HEK293 (cell line): ENCODE data around the gene SFXN1.
A peak's percentile ranks its signal among the peaks of the same experiment; 100 is the strongest.

Source experiments
- CTCF ChIA-PET: fragments of 350-600 bp; formaldehyde crosslinking; extraction: SDS; loops from one replicate; lab custom pipeline; 2021; ENCODE audit warnings: antibody characterized with exemption; lab: Yijun Ruan, JAX
- POLR2A ChIA-PET: fragments of 300-600 bp; formaldehyde crosslinking; extraction: SDS; loops from one replicate; lab custom pipeline; 2020; ENCODE audit warnings: antibody characterized with exemption, inconsistent platforms; lab: Yijun Ruan, JAX
- H3K27ac ChIP-seq: fragments of 200-500 bp; sonication (Bioruptor generic); 2 replicates; pipeline ENCODE4 v1.5.1; 2014; ENCODE audit warnings: low read depth, low read length, control low read depth, inconsistent platforms; ENCODE audit errors: extremely low read depth
- H3K36me3 ChIP-seq, 2 experiments: fragments of 200-500 bp in 1 of 2; sonication (Bioruptor generic) in 1 of 2; 1 replicate in 1 of 2; 2 replicates in 1 of 2; pipeline ENCODE4 v1.5.1; 2014 to 2017; ENCODE audit warnings: inconsistent platforms in 2 of 2, low read length in 2 of 2; ENCODE audit not compliant: control insufficient read depth in 2 of 2, insufficient read depth in 1 of 2
- H3K4me1 ChIP-seq: fragments of 200-500 bp; sonication (Bioruptor generic); 2 replicates; pipeline ENCODE4 v1.5.1; 2014; ENCODE audit warnings: mild to moderate bottlenecking, low read length, inconsistent platforms; ENCODE audit not compliant: control insufficient read depth, insufficient read depth
- H3K4me3 ChIP-seq: 2 replicates; pipeline ENCODE4 v1.5.1; 2011; ENCODE audit warnings: low read depth, mild to moderate bottlenecking, control low read depth, low read length, moderate library complexity
- H3K9me3 ChIP-seq: fragments of 200-500 bp; sonication (Bioruptor generic); 2 replicates; pipeline ENCODE4 v1.5.1; 2014; ENCODE audit warnings: low read depth, low read length, inconsistent platforms; ENCODE audit not compliant: control insufficient read depth, insufficient read depth
- EGR2 ChIP-seq: fragments of 450-650 bp; formaldehyde crosslinking; IDR thresholded peaks from 2 replicates; pipeline ENCODE4 v1.5.1; 2016; ENCODE audit warnings: low read depth, missing biosample characterization, missing genetic modification characterization
- FEZF1 ChIP-seq: fragments of 450-650 bp; formaldehyde crosslinking; IDR thresholded peaks from 2 replicates; pipeline ENCODE4 v1.5.1; 2016; ENCODE audit warnings: missing biosample characterization, missing genetic modification characterization
- GFI1B ChIP-seq: fragments of 450-650 bp; formaldehyde crosslinking; IDR thresholded peaks from 2 replicates; pipeline ENCODE4 v1.5.1; 2016; ENCODE audit warnings: missing biosample characterization, missing genetic modification characterization
- OSR2 ChIP-seq: fragments of 450-650 bp; formaldehyde crosslinking; IDR thresholded peaks from 2 replicates; pipeline ENCODE4 v1.5.1; 2016; ENCODE audit warnings: missing biosample characterization, missing genetic modification characterization
- PRDM1 ChIP-seq: fragments of 450-650 bp; formaldehyde crosslinking; IDR thresholded peaks from 2 replicates; pipeline ENCODE4; 2016; ENCODE audit warnings: missing biosample characterization, missing genetic modification characterization
- SP3 ChIP-seq: fragments of 450-650 bp; formaldehyde crosslinking; IDR thresholded peaks from 2 replicates; pipeline ENCODE4 v1.5.1; 2016; ENCODE audit warnings: missing biosample characterization, missing genetic modification characterization
- TSHZ1 ChIP-seq: fragments of 450-650 bp; formaldehyde crosslinking; IDR thresholded peaks from 2 replicates; pipeline ENCODE4 v1.5.1; 2016; ENCODE audit warnings: missing biosample characterization, missing genetic modification characterization, borderline replicate concordance
- YY1 ChIP-seq: fragments of 450-650 bp; formaldehyde crosslinking; IDR thresholded peaks from 2 replicates; pipeline ENCODE4 v1.5.1; 2018; ENCODE audit warnings: missing biosample characterization, missing genetic modification characterization
- YY2 ChIP-seq: fragments of 450-650 bp; formaldehyde crosslinking; IDR thresholded peaks from 2 replicates; pipeline ENCODE4 v1.5.1; 2016; ENCODE audit warnings: missing biosample characterization, missing genetic modification characterization
- ZBTB20 ChIP-seq: fragments of 450-650 bp; formaldehyde crosslinking; IDR thresholded peaks from 2 replicates; pipeline ENCODE4 v1.5.1; 2016; ENCODE audit warnings: missing biosample characterization, missing genetic modification characterization
- ZFP41 ChIP-seq: fragments of 450-650 bp; formaldehyde crosslinking; IDR thresholded peaks from 2 replicates; pipeline ENCODE4 v1.5.1; 2016; ENCODE audit warnings: missing biosample characterization, missing genetic modification characterization, borderline replicate concordance
- ZNF146 ChIP-seq: fragments of 450-650 bp; formaldehyde crosslinking; IDR thresholded peaks from 2 replicates; pipeline ENCODE4 v1.5.1; 2016; ENCODE audit warnings: missing biosample characterization, missing genetic modification characterization
- ZNF214 ChIP-seq: fragments of 450-650 bp; formaldehyde crosslinking; IDR thresholded peaks from 2 replicates; pipeline ENCODE4 v1.5.1; 2017; ENCODE audit warnings: missing biosample characterization, mild to moderate bottlenecking, missing genetic modification characterization, borderline replicate concordance
- ZNF223 ChIP-seq: fragments of 450-650 bp; formaldehyde crosslinking; IDR thresholded peaks from 2 replicates; pipeline ENCODE4 v1.5.1; 2016; ENCODE audit warnings: missing biosample characterization, missing genetic modification characterization
- ZNF239 ChIP-seq: fragments of 450-650 bp; formaldehyde crosslinking; IDR thresholded peaks from 2 replicates; pipeline ENCODE4 v1.5.1; 2016; ENCODE audit warnings: missing biosample characterization, missing genetic modification characterization
- ZNF248 ChIP-seq: fragments of 450-650 bp; formaldehyde crosslinking; IDR thresholded peaks from 2 replicates; pipeline ENCODE4 v1.5.1; 2017; ENCODE audit warnings: missing biosample characterization, missing genetic modification characterization
- ZNF416 ChIP-seq: fragments of 450-650 bp; formaldehyde crosslinking; IDR thresholded peaks from 2 replicates; pipeline ENCODE4 v1.5.1; 2016; ENCODE audit warnings: missing biosample characterization, missing genetic modification characterization
- ZNF514 ChIP-seq: fragments of 450-650 bp; formaldehyde crosslinking; IDR thresholded peaks from 2 replicates; pipeline ENCODE4 v1.5.1; 2016; ENCODE audit warnings: missing biosample characterization, missing genetic modification characterization
- ZNF701 ChIP-seq: fragments of 450-650 bp; formaldehyde crosslinking; IDR thresholded peaks from 2 replicates; pipeline ENCODE4 v1.5.1; 2016; ENCODE audit warnings: missing biosample characterization, missing genetic modification characterization
- TF ChIP-seq, protein P1 (sequence below): fragments of 450-650 bp; formaldehyde crosslinking; IDR thresholded peaks from 2 replicates; pipeline ENCODE4 v1.5.1; 2017; ENCODE audit warnings: missing biosample characterization, mild to moderate bottlenecking, missing genetic modification characterization, moderate library complexity
- TF ChIP-seq, protein P2 (sequence below): fragments of 450-650 bp; formaldehyde crosslinking; IDR thresholded peaks from 2 replicates; pipeline ENCODE4 v1.5.1; 2017; ENCODE audit warnings: missing biosample characterization, missing genetic modification characterization
- TF ChIP-seq, protein P3 (sequence below): fragments of 450-650 bp; formaldehyde crosslinking; IDR thresholded peaks from 2 replicates; pipeline ENCODE4 v1.5.1; 2016; ENCODE audit warnings: missing biosample characterization, missing genetic modification characterization

The SFXN1 gene

GRCh38 chr5:175464942-175465233 lies 13.5 kb upstream of the SFXN1 start:
- TF ChIP-seq, protein P1, sequence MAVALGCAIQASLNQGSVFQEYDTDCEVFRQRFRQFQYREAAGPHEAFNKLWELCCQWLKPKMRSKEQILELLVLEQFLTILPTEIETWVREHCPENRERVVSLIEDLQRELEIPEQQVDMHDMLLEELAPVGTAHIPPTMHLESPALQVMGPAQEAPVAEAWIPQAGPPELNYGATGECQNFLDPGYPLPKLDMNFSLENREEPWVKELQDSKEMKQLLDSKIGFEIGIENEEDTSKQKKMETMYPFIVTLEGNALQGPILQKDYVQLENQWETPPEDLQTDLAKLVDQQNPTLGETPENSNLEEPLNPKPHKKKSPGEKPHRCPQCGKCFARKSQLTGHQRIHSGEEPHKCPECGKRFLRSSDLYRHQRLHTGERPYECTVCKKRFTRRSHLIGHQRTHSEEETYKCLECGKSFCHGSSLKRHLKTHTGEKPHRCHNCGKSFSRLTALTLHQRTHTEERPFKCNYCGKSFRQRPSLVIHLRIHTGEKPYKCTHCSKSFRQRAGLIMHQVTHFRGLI (tag by site-specific recombination), result no peak
- TF ChIP-seq ZNF214 (tag by site-specific recombination), result no peak
- TF ChIP-seq ZNF248 (tag by site-specific recombination), result no peak
- TF ChIP-seq, protein P2, sequence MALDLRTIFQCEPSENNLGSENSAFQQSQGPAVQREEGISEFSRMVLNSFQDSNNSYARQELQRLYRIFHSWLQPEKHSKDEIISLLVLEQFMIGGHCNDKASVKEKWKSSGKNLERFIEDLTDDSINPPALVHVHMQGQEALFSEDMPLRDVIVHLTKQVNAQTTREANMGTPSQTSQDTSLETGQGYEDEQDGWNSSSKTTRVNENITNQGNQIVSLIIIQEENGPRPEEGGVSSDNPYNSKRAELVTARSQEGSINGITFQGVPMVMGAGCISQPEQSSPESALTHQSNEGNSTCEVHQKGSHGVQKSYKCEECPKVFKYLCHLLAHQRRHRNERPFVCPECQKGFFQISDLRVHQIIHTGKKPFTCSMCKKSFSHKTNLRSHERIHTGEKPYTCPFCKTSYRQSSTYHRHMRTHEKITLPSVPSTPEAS (tag by site-specific recombination), result no peak
- TF ChIP-seq TSHZ1 (tag by site-specific recombination), result no peak
- no peak for TF ChIP-seq EGR2 (tag by site-specific recombination)
- no peak for TF ChIP-seq ZFP41
- TF ChIP-seq OSR2, result no peak
- no peak for TF ChIP-seq ZNF416 (tag by site-specific recombination)
- no peak for TF ChIP-seq ZBTB20 (tag by site-specific recombination)
- no peak for TF ChIP-seq ZNF223
- TF ChIP-seq ZNF701 (tag by site-specific recombination), result no peak
- TF ChIP-seq, protein P3, sequence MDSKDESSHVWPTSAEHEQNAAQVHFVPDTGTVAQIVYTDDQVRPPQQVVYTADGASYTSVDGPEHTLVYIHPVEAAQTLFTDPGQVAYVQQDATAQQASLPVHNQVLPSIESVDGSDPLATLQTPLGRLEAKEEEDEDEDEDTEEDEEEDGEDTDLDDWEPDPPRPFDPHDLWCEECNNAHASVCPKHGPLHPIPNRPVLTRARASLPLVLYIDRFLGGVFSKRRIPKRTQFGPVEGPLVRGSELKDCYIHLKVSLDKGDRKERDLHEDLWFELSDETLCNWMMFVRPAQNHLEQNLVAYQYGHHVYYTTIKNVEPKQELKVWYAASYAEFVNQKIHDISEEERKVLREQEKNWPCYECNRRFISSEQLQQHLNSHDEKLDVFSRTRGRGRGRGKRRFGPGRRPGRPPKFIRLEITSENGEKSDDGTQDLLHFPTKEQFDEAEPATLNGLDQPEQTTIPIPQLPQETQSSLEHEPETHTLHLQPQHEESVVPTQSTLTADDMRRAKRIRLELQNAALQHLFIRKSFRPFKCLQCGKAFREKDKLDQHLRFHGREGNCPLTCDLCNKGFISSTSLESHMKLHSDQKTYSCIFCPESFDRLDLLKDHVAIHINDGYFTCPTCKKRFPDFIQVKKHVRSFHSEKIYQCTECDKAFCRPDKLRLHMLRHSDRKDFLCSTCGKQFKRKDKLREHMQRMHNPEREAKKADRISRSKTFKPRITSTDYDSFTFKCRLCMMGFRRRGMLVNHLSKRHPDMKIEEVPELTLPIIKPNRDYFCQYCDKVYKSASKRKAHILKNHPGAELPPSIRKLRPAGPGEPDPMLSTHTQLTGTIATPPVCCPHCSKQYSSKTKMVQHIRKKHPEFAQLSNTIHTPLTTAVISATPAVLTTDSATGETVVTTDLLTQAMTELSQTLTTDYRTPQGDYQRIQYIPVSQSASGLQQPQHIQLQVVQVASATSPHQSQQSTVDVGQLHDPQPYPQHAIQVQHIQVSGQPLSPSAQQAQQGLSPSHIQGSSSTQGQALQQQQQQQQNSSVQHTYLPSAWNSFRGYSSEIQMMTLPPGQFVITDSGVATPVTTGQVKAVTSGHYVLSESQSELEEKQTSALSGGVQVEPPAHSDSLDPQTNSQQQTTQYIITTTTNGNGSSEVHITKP, result no peak
- no peak for TF ChIP-seq YY2 (tag by site-specific recombination)
- no peak for TF ChIP-seq YY1 (tag by site-specific recombination)
- no peak for TF ChIP-seq SP3 (tag by site-specific recombination)
- no peak for TF ChIP-seq GFI1B (tag by site-specific recombination)
- Histone ChIP-seq H3K4me1 (no peaks in the 10 kb centered on the region), H3K9me3 (no peaks in the 10 kb centered on the region), H3K4me3 (no peak overlapping the region), H3K36me3 (no peaks in the 10 kb centered on the region), H3K27ac (no peak overlapping the region)
- ChIA-PET POLR2A (no interaction called here), CTCF (interaction anchor here (0.6 to 4.7 kb wide), 29 partner anchors 10 to 587 kb away, joined by 3 to 36 read pairs (median 5); partner anchors contain the start of genes DRD1 and SFXN1)

DNA sequence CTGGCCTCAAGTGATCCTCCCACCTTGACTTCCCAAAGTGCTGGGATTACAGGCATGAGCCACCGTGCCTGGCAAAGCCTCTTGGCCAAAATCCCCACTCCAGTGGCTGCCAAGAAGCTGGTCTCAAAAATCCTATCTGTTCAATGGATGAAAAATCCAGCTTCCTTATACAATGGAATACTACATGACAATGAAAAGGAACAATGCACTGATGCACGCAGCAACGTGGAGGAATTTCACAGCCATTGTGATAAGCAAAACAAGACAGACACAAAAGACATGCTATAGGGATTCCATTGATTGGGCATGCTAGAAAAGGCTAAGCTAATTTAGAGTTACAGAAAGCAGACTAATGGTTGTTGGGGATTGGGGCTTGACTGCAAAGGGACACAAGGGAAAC lies 13.1 kb upstream of the SFXN1 start:
- ChIA-PET POLR2A (no interaction called here), CTCF (interaction anchor here (0.6 to 4.7 kb wide), 23 partner anchors 9 to 587 kb away, joined by 3 to 36 read pairs (median 5); partner anchors contain the start of genes DRD1 and SFXN1)
- no peak overlapping the region for H3K4me3 ChIP-seq
- no peak overlapping the region for H3K27ac ChIP-seq
- no peaks in the 10 kb centered on the region for H3K4me1 ChIP-seq
- TF ChIP-seq ZNF514 (tag by site-specific recombination) (no peak), ZNF239 (tag by site-specific recombination) (0 out of 2 replicates have a peak, but pooled peaks have one; percentile 39), FEZF1 (no peak), PRDM1 (tag by site-specific recombination) (no peak), ZNF146 (peak; percentile 86)
- H3K36me3 ChIP-seq, result no peaks in the 10 kb centered on the region
- H3K9me3 ChIP-seq, result no peaks in the 10 kb centered on the region
